ENCODE measurements around the gene OOSP4B.
"Not testable (repeated sequence)": the region's sequence is repeated elsewhere in the genome, so short reads cannot be mapped to it uniquely, and the experiment has no call there.

The OOSP4B gene

DNA sequence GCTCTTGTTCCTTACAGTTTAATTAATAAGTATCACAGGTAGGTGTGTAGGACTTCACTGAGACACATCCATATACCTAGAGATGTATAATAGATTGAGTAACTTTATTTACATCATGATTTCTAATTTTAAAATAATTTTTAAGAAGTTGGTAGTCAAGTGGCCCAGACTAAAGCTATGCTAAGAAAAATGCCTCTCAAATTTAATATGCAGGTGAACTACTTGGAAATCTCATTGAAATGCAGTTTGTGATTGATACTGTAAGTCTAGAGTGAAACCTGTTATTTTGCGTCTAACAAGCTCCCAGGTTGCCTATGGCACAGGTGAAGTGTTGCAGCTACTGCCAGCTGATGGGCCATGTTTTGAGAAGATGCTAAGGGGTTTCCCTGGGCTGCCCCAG lies at the start of gene OOSP4B:
Gene OOSP4B, plus strand, starts transcription at position 301 of the 400 bp plus-strand sequence.
- DNase-seq (ENCODE audit: low read depth), result no peak

DNA sequence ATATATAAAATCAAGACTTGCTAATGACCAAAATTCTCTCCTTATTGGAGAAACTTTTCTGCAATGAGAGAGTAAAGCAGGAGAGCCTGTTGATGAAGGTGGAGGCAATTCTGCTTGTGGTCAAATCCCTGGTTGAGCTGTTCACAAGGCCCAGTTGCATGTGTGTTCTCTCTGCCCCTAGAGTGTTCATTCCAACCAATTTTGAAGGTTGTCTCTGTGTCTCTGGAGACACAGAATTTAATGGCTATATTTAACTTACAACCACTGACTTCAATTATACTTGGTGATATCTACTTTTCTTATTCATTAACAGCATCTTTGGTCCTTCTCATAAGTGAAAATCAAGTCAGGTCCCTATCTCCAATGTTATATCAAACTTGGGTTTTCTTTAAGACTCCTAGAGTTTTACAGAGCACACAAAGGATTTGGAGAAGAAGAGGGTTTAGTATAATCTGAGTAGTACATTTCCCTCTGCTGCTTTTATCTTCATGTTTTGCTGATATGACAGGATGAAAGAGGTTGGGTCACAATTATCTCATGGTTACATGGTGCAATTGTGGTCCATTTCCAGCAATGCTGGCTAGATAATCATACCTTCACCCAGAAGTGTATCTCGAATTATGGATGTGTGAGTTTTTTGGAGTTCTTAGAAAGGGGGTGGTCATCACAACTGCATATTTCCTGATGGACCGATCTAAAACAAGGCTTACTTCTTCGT lies 49.1 kb upstream of the OOSP4B start:
- no peak for DNase-seq (ENCODE audit: low read depth)

- no peak for DNase-seq (ENCODE audit: low read depth)
These were observed 48.6 kb upstream of the OOSP4B start for GRCh38 chr11:59968395-59968783.

DNA sequence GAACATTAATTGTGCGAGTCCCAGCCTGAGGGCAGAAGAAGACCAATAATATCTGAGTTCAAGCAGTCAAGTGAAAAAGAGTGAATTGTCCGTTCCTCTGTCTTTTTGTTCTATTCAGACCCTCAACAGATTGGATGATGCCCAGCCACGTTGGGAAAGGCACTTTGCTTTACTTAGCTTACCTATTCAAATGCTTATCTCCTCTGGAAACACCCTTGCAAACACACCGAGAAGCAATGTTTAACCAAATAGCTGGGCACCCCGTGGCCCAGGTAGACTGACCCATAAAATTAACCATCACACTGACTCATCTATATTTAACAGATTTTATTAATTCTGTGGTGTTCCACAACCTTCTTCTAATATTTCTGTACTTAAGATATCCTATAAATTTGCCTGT lies 43.9 kb upstream of the OOSP4B start:
- DNase-seq (ENCODE audit: low read depth), result no peak

DNA sequence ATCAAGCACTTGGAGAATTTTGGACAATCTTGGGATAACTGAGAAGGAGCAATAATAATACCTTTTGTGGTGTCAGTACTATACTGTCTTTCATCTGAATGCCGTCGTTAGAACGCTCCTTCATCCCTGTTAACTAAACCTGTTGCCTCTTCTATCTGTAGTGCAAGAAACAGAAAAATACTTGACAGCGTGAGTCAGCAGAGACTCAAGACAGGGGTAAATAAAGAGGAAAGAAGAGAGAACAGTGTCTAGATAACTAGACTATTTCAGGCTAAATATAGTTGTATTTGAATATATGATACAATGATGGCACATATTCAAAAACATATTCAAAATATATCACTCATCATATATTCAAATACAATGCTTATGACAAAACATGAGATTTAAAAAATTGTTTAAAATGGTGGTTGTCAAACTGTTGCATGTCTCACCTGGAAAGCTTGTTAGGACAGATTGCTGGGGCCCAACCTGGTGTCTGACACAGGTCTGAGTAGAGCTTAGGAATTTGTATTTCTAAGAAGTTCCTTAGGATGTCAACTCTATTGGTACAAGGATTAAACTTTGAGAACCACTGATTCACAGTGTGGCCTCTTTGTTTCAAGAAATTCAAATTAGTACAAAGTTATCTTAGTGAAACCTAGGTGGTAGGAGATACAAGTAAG lies 35.7 kb upstream of the OOSP4B start:
- no peak for DNase-seq (ENCODE audit: low read depth)

DNA sequence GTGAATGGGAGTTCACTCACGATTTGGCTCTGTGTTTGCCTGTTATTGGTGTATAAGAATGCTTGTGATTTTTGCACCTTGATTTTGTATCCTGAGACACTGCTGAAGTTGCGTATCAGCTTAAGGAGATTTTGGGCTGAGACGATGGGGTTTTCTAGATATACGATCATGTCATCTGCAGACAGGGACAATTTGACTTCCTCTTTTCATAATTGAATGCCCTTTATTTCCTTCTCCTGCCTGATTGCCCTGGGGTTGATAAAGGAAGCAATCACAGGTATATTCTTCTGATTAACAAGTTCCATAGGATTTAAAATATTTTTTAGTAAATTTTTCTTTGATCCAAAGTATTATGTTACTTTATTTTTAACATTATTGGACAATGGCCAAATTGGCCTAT lies 34.9 kb upstream of the OOSP4B start:
- DNase-seq (ENCODE audit: low read depth), result not testable (repeated sequence)

DNA sequence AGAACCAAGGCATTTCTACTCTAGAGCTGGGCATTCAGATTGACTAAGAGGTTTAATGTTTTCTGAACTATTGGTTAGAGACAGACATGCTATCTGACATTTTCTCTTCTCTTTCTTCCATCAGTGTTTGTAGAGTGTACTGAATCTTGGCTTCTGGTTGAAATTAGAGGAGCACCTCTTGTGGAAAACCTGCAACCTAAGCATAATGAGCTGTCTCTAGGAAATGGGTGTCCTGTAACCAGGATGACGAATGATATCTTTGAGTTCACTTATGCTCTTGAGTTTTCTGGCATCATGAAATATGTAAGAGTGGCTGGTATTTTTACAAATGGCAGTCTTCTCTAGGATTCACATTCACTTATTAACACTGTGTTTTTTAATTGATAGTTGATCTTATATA lies 33.8 kb upstream of the OOSP4B start:
- DNase-seq (ENCODE audit: low read depth), result no peak

GRCh38 chr11:59984368-59984767 lies 32.6 kb upstream of the OOSP4B start:
- DNase-seq (ENCODE audit: low read depth), result no peak

GRCh38 chr11:59990421-59990820 lies 26.6 kb upstream of the OOSP4B start:
- DNase-seq (ENCODE audit: low read depth), result no peak

DNA sequence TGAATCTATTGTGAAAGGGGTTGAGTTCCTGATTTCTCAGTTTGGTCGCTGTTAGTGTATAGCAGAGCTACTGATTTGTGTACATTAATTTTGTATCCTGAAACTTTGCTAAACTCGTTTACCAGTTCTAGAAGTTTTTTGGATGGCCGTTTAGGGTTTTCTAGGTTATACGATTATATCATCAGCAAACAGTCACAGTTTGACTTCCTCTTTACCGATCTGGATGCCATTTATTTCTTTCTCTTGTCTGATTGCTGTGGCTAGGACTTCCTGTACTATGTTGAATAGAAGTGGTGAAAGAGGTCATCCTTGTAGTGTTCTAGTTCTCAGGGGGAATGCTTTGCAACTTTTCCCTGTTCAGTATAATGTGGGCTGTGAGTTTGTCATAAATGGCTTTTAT lies 24.6 kb upstream of the OOSP4B start:
- DNase-seq (ENCODE audit: low read depth), result no peak

DNA sequence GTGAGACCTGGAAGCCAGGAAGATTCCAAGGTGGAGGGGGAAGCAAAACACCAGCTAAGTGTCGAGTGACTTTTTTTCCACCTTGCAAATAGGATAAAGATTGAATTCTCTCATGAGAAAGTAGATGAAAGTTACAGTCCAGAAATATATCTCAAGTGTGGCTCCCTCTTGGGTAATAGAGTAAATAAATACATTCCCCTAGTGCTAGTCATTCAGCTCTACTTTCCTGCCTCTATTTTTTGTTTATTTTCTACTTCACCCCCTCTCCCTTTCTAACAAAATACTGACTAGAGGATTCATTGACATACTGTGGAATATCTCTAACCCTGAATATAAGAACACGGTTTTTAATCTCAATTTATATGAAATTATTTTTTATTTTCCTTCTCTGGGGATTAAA lies 19.2 kb upstream of the OOSP4B start:
- no peak for DNase-seq (ENCODE audit: low read depth)

DNA sequence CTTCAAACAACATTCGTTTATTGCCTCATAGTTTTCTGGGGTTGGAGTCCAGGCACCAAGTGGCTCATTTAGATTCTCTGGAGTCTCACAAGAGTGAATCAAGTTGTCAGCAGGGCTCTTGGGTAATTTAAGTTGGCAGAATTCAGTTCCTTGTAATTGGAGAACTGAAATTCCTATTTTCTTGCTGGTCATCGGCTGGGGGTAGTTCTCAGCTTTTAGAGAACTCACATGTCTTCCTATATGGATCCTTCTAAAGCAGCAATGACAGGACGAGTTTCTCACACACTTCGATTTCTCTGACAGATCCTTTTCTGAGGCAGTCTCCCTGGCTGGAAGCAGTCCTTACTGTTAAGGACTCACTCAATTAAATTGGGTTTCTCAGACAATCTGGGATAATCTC lies 17.3 kb upstream of the OOSP4B start:
- DNase-seq (ENCODE audit: low read depth), result no peak

DNA sequence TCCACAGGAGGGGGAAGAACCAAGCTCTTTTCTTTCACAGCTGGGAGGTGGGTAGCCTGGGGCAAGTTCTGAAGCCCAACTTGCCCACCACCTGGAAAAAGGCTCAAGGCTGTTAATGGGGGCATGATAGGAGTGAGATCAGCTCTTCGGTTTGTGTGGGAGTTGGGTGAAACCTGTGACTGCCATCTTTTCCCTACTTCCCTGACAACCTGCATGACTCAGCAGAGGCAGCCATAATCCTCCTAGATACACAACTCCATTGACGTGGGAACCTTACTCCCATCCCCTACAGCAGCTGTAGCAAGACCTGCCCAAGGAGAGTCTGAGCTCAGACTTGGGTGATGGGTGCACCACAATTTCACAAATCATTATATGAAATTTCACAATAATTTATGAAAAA lies 13.3 kb upstream of the OOSP4B start:
- DNase-seq (ENCODE audit: low read depth), result no peak

DNA sequence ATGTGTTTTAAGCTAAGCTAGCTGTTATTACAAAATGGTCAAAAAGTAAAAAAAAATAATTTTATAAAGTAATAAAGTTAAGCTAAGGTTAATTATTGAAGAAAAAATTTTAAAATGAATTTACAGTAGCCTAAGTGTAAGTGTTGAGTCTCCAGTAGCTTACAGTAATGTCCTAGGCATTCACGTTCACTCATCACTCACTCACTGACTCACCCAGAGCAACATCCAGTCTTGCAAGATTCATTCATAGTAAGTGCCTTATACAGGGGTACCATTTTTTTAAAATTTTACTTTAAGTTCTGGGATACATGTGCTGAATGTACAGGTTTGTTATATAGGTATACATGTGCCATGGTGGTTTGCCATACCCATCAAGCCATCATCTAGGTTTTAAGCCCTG lies 11.6 kb upstream of the OOSP4B start:
- DNase-seq (ENCODE audit: low read depth), result no peak

- DNase-seq (ENCODE audit: low read depth), result no peak
These were observed 1.1 kb downstream of the OOSP4B start for GRCh38 chr11:60018058-60018457.

GRCh38 chr11:60020376-60020775 lies 3.4 kb downstream of the OOSP4B start:
- DNase-seq (ENCODE audit: low read depth), result not testable (repeated sequence)

- DNase-seq (ENCODE audit: low read depth), result no peak
These were observed 12.1 kb downstream of the OOSP4B start for GRCh38 chr11:60029015-60029632.

DNA sequence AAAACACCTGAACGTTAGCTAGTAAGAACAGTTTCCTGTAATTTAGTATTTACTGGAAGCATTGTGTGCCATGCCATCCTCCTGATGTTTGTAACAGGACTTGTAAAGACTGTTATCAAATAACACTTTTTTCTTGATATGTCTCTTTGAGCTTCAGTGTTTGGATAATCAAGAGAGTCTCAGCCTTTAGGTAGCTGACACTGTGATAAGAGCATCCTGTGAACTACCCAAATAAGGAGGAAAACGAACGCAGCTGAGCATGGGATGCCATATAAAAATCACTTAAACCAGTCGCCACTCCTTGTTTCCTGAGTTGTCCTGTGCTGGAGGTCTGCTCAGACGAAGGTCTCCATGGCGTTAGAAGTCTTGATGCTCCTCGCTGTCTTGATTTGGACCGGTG lies 23.1 kb downstream of the OOSP4B start, which contains the start of gene OOSP2:
Gene OOSP2, plus strand, starts transcription at position 301 of the 400 bp plus-strand sequence. Its CDS starts 51 bp downstream, at position 352.
- DNase-seq (ENCODE audit: low read depth), result no peak

- not testable (repeated sequence) for DNase-seq (ENCODE audit: low read depth)
These were observed 33.4 kb downstream of the OOSP4B start for GRCh38 chr11:60050422-60050821.

DNA sequence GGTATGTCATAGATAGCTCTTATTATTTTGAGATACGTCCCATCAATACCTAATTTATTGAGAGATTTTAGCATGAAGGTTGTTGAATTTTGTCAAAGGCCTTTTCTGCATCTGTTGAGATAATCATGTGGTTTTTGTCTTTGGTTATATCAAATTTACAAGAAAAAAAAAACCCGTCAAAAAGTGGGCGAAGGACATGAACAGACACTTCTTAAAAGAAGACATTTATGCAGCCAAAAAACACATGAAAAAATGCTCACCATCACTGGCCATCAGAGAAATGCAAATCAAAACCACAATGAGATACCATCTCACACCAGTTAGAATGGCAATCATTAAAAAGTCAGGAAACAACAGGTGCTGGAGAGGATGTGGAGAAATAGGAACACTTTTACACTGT lies 33.9 kb downstream of the OOSP4B start:
- not testable (repeated sequence) for DNase-seq (ENCODE audit: low read depth)

- no peak for DNase-seq (ENCODE audit: low read depth)
These were observed 39.5 kb downstream of the OOSP4B start, which contains the start of gene MS4A3 for GRCh38 chr11:60056349-60056969. Gene MS4A3 (plus strand): TSS chr11:60056665. CDS start chr11:60061161, 4,496 bp downstream.

- no peak for DNase-seq (ENCODE audit: low read depth)
These were observed 42.1 kb downstream of the OOSP4B start for GRCh38 chr11:60059052-60059451.
